Renal cortical epithelial cell (primary cell): ENCODE results near the gene USP11. TPM values are rescaled to one million over a fixed set of nuclear protein-coding genes. Genes with fewer than 3 reads are reported as not detected.

Experiments used
- DNase-seq: peaks from one replicate; pipeline ENCODE4 v3.0.0-alpha.2; 2011; ENCODE audit warnings: low read depth
- total RNA-seq: library from RNA; depleted of rRNA; stranded (reverse); fragments of >200 nt; gene quantifications from 2 replicates; pipeline ENCODE4 v1.2.3, GENCODE V29; 2014

The USP11 gene
- total RNA-seq, 1 donor from 2014 or later, result 61.0 TPM

DNA sequence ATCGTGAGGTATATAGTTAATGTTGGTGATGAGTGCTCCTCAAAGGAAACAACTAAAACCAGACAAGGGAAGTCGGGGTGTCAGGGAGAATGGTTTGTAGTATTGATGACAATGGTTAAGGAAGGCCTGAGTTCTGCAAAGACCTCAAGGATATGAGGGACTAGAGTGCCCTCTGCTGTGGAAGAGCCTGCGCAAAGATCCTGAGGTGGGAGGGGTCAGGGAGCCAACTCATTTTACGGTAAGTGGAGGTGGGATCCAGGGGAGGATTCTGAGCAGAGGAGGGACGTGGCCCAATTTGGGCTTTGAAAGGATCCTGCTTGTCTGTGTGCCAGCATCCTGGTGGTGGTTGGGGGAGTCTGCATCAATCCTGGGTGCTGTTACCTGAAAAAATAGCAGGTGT, 27.8 kb upstream of the USP11 start:
- no peak for DNase-seq

DNA sequence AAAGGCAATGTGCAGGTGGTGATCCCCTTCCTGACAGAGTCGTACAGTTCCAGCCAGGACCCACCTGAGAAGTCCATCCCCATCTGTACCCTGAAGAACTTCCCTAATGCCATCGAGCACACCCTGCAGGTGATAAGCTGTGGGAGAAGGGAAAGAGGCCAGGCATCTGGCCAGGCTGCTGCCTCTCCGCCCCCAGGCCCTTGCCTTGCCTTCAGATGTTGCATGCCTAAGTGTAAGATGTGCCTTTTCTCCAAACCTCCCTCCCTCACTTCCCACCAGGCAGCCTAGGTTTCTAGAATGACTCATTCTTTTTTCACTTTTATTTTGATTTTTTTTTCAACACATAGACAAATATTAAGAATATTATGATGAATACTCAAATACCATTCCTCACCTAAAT, 26.5 kb upstream of the USP11 start:
- DNase-seq, result no peak

DNA sequence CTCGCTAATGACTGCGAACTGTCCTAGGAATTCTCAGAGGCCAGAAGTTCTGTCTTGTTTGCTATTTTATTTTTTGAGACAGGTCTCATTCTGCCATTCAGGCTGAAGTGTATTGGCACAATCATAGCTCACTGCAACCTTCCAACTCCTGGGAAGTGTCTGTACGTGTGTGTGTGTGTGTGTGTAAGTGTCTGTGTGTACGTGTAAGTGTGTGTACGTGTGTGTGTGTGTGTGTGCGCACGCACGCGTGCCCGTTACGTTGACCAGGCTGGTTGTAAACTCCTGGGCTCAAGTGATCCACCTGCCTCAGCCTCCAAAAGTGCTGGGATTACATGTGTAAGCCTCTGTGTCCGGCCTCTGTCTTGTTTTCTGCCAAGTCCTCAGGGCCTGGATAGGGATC, 24.7 kb upstream of the USP11 start:
- no peak for DNase-seq

DNA sequence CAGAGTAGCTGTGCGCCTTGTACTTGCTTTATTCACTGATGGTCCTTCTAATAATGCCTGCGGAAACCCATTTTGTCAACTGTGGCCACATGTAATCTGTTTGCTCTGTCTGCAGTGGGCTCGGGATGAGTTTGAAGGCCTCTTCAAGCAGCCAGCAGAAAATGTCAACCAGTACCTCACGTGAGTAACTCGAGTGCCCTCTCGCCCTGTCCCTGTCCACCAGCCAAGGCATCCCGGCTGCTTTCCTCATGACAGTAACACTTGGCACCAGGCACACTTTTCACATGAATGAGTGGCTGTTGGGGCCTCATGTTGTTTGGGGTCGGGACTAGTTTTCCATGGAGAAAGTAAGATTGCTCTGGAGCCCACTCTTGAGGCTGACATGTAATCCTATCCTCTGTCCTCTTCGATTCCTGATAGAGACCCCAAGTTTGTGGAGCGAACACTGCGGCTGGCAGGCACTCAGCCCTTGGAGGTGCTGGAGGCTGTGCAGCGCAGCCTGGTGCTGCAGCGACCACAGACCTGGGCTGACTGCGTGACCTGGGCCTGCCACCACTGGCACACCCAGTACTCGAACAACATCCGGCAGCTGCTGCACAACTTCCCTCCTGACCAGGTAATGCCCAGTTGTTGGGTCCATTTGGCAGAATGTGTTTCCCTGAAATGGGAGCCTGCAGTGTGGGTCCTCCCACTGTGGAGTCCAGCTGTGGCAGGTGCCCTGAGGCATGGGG, 23.1 kb upstream of the USP11 start:
- DNase-seq, result no peak

DNA sequence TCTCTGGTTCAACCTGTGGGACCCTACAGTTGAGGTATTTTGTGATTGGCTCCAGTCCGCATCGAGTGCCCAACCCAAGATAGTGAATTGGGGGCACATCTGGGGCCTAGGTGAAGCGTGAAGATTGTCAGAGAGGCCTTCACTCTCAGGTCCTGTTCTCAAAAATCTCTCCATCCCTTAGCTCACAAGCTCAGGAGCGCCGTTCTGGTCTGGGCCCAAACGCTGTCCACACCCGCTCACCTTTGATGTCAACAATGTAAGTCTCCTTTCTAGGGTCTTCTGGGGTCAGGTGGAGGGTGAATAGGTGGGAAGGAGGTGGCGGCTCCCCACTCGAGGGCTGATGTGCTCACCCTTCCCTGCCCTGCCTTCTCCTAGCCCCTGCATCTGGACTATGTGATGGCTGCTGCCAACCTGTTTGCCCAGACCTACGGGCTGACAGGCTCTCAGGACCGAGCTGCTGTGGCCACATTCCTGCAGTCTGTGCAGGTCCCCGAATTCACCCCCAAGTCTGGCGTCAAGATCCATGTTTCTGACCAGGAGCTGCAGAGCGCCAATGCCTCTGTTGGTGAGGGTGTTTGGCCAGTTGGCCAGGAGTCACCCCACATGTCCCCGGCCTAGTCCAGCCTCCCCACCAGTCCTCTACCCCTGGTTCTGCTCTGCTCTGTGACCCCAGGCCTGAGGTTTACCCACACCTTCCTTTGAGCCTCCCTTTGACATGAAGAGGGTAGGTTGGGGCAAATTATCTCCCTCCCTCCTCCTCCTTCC, 22.0 kb upstream of the USP11 start:
- DNase-seq, result no peak

DNA sequence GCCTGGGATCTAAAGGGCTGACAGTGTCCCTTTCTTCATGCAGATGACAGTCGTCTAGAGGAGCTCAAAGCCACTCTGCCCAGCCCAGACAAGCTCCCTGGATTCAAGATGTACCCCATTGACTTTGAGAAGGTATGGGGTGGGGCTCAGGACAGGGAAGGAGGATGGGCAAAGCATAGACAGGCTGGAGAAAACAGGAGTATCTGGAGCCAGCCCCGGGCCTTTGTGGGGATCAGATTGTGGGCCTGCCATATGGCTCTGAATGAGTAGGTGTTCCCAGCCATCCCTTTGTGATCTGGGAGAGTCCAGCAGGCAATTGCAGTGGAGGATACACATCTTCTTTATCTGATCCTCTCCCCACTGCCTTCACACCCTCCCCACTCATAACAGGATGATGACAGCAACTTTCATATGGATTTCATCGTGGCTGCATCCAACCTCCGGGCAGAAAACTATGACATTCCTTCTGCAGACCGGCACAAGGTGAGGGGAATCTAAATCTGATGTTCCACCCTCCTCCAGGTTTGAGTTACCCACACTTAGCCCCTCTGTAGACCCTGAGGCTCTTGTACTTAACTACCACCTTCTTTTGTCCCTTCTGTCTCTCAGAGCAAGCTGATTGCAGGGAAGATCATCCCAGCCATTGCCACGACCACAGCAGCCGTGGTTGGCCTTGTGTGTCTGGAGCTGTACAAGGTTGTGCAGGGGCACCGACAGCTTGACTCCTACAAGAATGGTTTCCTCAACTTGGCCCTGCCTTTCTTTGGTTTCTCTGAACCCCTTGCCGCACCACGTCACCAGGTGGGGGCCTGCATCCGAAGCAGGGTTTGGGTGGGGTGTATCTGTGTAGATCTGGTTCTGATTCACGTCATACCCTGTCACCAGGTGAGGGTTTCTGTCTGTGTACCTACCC, 20.2 kb upstream of the USP11 start:
- DNase-seq, result no peak

DNA sequence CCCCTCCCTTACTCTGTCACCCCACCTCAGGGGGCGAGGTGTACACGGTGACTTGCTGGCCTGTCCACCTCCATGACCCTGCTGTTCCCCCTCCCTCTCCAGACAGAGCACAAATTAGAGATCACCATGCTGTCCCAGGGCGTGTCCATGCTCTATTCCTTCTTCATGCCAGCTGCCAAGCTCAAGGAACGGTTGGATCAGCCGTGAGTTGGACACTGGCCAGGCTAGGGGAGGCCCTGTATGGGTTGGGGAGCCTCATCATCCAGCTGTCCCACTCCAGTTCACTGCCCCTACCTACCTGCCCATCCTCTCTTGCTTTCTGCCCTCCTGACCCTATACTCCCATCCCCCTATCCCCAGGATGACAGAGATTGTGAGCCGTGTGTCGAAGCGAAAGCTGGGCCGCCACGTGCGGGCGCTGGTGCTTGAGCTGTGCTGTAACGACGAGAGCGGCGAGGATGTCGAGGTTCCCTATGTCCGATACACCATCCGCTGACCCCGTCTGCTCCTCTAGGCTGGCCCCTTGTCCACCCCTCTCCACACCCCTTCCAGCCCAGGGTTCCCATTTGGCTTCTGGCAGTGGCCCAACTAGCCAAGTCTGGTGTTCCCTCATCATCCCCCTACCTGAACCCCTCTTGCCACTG, 18.3 kb upstream of the USP11 start:
- DNase-seq, result no peak

DNA sequence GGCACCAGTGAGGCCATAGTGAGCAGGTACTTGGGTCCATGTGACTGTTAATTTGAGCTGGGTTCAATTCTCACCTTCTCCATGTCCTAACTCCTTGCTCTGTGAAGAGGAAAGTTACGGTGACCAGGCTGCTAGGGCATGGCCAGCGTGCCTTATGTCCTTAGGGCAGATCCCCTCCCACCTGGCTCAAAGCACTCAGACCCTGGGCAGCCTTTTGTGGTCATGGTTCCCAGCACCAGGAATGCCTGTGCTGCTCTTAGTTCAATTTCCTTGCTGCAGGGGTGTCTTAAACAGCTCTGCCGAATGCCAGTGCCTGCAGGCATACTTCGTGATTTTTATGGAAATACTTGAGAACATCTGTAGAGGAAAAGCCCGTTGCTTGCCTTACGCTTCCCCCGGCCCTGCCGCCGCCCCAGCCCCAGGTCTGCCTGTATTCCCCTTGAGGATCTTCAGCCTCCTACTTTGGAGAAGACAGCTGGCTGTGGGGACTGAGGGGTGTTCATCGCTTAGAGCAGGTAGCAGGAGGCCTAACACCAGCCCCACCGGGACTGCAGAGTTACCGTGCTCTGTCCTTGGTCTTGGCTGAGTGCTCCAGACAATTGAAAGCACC, 17.4 kb upstream of the USP11 start:
- peak; percentile 48 for DNase-seq

DNA sequence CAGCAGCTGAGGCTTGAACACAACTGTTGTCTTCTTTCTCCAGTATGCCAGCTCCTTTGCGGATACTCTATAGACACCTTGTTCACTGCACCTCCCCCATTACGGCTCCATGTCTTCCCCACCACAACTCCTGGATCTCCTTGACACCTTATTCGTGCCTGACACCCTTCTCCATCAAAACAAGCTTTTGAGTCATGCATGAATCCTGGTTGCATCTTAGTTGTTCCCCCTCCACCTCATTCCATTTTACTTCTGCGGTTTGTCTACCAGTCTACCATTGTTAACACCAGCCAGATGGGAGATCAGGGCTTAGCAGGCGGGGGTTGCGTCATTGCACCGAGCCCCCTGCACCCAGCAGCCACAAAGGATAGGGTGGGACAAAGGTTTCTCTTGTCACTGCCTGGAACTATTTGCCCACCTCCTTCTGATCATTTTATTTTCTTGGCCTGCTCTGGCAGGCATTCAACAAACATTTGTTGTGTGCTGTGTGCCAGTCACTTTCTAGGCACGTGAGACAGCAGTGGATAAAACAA, 16.4 kb upstream of the USP11 start:
- no peak for DNase-seq

DNA sequence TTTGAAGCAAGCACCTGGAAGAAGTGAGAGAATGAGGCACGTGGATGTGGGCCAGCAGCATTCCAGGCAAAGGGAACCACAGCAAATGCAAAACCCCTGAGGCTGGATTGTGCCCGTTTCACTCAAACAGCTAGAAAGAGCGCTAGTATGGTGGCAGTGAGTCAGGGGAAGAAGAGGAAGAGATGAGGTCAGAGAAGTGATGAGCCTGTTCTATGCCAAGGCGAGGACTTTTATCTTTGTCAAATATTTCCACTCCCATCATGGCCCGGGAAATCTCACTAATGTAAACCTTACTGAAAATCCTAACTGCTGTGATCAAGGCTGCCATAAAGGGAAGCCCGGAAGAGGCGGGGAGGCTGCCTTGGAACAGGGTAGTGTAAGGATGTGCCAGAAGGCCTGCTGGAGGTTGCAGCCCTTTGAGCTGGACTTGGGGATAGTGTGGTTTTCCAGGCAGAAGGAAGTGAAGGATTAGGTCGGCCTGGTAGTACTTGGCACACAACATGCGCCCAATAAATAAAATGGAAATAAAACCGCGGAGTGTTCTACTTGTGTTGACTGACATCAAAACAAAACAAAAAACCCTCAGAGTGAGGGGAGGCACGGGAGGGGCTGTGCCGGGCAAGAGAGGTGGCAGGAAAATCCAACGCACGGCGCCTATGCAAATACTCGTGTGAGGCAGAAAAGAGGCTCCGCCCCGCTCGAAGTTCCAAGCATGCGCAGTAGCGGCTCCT, 15.5 kb upstream of the USP11 start:
- DNase-seq, result peak; percentile 46

DNA sequence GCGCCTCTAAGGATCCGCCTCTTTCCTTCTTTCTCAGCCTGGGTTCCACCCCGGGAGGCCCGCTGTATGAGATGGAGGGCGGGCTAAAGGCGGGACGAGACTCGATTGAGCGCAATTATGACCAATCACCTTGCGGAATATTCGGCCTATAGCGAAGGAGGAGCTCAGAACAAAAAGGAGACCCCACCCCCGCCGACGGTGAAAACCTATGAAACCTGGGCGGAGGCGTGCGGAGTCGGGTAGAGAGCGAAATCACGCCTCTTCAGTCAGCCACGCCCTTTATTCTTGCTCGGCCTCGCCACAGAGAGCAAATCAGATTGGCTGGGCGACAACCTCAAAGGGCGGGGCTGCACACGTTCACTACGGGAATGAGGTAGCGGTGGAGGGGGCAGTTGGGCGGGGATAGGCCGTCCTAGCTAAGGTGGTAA, 14.9 kb upstream of the USP11 start:
- DNase-seq, result peak; percentile 95

DNA sequence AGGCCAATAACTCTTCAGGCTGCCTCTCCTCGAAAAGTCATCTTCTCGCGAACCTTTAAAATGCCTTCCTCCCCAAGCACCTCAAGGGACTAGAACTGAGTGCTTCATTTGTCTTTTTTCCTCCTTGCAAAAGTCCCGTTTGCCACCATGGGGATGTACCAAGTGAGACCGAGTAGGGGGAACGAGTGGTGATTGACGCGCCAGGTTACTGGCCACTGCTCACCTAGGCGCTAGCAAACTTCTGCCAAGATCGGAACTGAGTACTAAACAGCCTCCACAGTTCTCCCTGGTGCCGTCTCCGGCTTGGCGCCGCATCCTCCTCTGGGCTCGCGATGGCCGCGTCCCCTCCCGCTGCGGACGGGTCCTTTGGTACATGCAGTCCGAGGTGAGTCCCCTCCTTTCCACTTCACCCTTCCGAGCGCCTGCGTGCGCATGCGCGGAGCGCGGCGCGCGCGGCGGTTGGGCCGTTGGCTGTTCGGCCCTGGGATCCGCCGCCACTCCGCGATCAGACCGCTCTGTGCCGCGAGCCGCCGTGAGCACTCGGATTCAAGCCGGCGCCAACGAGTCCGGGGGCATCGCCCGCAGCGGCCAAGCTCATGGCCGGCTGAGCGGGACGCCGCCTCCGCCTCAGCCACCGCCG, 14.4 kb upstream of the USP11 start, which contains the start of gene CDK16:
TSS of gene CDK16 (plus strand) at position 402 of the 640 bp plus-strand sequence. CDS start 4,877 bp downstream, outside the sequence.
- peak; percentile 55 for DNase-seq

DNA sequence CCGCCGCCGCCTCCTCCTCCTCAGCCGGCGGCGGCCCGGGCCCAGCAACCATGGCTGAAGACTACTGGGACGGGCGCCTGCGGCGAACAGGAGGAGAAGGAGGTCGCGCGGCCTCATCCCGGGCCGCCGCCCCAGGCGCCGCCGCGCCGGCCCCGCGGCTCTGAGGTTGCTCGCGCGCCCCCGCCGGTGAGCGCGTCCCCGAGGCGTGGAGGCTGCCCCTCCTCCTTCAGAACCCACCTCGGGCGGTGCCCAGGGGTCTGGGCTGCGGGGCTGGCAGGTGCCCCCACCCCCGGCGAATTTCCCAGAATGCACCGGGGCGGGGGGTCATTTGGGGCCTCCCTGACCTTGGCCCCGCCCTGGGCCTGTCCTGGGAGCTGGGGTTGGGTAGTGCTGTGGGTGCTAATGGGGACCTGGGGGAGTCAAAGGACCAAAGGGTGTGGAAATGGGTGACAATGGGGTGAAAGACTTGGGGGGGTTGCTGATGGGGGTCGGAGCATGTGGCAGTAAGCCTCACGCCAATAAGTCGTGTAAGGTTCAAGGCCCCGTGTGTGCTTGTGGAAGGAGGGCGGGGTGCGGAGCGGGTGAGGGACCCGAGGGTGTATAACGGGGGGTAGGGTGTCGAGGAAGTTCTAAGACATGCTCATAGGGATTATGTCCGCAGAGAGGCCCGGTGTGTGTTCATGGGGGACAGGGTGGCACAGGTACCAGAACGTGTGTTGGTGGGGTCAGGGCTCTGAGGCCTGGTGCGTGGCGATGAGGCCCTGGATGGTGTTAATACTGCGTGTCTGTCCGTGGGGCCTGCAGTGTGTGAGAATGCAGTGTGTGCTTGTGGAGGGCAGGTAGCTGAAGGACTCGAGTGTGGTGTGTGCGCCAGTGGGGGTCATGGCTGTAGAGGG, 13.6 kb upstream of the USP11 start:
- no peak for DNase-seq

DNA sequence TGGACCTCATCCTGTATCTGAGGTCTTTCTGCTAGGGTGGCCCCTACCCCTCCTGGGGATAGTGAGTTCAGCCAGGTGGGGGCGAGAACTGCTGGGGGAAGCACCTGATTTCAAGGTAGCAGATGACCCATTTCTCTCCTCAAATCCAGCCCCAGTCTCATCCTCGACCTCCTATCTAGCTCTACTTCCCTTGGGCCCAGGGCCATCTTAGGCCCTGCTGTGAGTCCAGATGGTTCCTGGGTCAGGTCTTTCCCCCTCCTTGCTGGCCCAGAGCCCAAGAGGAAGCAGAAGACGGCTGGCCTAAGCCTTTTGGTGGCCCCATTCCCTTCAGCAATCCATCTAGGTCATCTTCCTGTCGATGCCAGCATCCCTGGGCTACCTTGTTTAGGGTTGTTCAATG, 11.1 kb upstream of the USP11 start:
- DNase-seq, result no peak

DNA sequence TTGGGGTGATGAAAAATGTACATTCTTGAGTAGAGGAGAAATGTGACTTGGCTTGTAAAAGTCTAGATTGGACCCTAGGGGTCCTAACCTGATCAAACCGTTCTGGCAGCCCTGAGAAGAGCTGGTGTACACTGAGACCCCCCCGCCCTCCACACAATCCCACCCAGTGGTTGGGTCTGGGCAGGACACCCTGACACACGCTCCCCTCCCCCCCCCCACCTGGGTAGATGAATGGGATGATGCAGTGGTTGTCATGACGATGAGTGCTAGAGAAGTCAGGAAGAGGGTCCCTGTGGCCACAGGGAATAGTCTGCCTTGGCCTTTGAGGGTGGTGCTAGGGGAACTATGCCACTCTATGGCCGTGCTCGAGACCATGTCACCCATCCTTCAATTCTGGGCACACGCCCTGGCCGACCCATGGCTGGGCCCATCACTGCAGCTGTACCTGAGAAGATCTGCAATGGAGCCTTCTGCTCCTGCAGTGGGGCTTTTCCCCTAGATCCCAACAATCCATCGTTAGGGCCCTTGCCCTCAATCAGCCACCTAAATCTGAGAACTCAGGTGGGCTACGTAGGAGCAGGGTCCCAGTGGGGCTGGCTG, 10.0 kb upstream of the USP11 start:
- DNase-seq, result no peak

DNA sequence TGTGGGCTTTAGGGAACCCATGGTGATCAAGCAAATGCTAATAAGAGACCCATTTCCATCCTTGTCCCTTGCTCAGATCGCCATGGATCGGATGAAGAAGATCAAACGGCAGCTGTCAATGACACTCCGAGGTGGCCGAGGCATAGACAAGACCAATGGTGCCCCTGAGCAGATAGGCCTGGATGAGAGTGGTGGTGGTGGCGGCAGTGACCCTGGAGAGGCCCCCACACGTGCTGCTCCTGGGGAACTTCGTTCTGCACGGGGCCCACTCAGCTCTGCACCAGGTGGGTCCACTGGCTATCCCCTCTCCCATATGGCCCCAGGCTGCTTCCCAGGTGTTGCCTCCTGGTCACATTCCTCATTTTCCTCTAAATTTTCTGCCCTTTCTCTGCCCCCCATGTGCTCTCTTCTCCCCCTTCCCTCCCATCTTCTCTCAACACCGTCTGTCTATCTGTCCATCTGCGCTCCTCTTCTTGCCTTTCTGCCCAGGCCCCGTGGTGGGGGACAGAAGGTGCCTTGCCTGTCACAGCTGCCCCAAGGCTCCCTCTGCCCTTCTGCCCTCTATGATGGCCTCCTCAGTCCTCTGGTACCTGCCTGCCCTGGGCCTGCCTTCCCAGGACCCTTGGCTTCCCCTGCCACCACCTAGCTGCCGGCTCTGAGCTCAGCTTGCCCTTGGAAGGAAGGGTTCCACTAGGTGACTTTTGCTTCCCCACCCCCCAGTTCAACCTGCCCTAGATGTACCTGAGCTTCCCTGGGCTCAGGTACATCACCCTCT, 9.1 kb upstream of the USP11 start:
- DNase-seq, result no peak

DNA sequence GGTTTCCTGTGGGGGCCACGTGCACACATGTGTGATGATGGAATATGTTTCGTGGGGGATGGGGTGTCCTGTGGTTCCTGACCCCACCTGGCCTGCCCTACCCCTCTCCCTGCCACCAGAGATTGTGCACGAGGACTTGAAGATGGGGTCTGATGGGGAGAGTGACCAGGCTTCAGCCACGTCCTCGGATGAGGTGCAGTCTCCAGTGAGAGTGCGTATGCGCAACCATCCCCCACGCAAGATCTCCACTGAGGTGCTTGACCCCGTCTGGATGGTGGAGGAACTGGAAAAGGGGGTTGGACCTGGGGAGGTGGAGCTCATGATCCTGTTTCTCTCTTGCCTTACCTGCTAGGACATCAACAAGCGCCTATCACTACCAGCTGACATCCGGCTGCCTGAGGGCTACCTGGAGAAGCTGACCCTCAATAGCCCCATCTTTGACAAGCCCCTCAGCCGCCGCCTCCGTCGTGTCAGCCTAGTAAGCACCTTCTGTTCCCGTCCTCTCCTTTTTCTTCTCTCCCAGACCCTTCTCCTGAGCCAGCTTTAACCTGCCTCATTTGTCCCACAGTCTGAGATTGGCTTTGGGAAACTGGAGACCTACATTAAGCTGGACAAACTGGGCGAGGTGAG, 8.4 kb upstream of the USP11 start:
- DNase-seq, result no peak
